PC-3 (cell line): Measurements from ENCODE around the gene CAMTA1. TPM values are rescaled to one million over a fixed set of nuclear protein-coding genes. Genes with fewer than 3 reads are reported as not detected.

Experiments used
- ATAC-seq: fragments of 200-7000 bp; cut with Tn5 transposase; 2 replicates; pipeline ENCODE4 v1.9.1; 2020; ENCODE audit warnings: mild to moderate bottlenecking, moderate library complexity
- BruUV-seq: library from RNA; stranded (reverse); fragments of 400-500 nt; replicated peaks from 2 replicates; lab custom pipeline; 2021; lab: Mats Ljungman, UMichigan
- CTCF ChIA-PET: fragments of 300-600 bp; sonication (Branson Sonifier 250); formaldehyde crosslinking; loops from one replicate; lab custom pipeline; 2022; ENCODE audit warnings: antibody characterized with exemption; lab: Charles Lee
- POLR2A ChIA-PET: fragments of 300-600 bp; sonication (Branson Sonifier 250); formaldehyde crosslinking; loops from one replicate; lab custom pipeline; 2022; ENCODE audit warnings: antibody characterized with exemption; ENCODE audit not compliant: unreplicated experiment; lab: Charles Lee
- DNase-seq: peaks from one replicate; pipeline ENCODE4 v3.0.0-alpha.2; 2015
- H2AFZ ChIP-seq: fragments of 300-600 bp; sonication (generic); 2 replicates; pipeline ENCODE4 v1.6.0; 2016; ENCODE audit warnings: antibody characterized with exemption, low read length
- H3F3A ChIP-seq: fragments of 300-600 bp; sonication (generic); one replicate; pipeline ENCODE4 v1.6.0; 2017; ENCODE audit warnings: antibody characterized with exemption, low read length, control low read depth, mild to moderate bottlenecking; ENCODE audit not compliant: unreplicated experiment
- H3K27ac ChIP-seq: fragments of 300-600 bp; sonication (generic); 2 replicates; pipeline ENCODE4 v1.5.1; 2016; ENCODE audit warnings: mild to moderate bottlenecking, low read length
- H3K27me3 ChIP-seq: fragments of 300-600 bp; sonication (generic); 2 replicates; pipeline ENCODE4 v1.6.1; 2016; ENCODE audit warnings: low read length, mixed read lengths
- H3K36me3 ChIP-seq: fragments of 300-600 bp; sonication (generic); 2 replicates; pipeline ENCODE4 v1.6.1; 2016; ENCODE audit warnings: low read depth, mixed run types, low read length, mixed read lengths
- H3K4me1 ChIP-seq: fragments of 300-600 bp; sonication (generic); 2 replicates; pipeline ENCODE4 v1.5.1; 2016; ENCODE audit warnings: low read length; ENCODE audit not compliant: insufficient read depth
- H3K4me2 ChIP-seq: fragments of 300-600 bp; sonication (generic); 2 replicates; pipeline ENCODE4 v1.6.0; 2016; ENCODE audit warnings: low read length
- H3K4me3 ChIP-seq: fragments of 300-600 bp; sonication (generic); 2 replicates; pipeline ENCODE4 v1.5.1; 2016; ENCODE audit warnings: mild to moderate bottlenecking, low read length, mixed read lengths
- H3K79me2 ChIP-seq: fragments of 300-600 bp; sonication (generic); 2 replicates; pipeline ENCODE4 v1.6.1; 2017; ENCODE audit warnings: low read length, mixed read lengths
- H3K9ac ChIP-seq: fragments of 300-600 bp; sonication (generic); 2 replicates; pipeline ENCODE4 v1.6.0; 2016; ENCODE audit warnings: mild to moderate bottlenecking, low read length
- H3K9me2 ChIP-seq: fragments of 300-600 bp; sonication (generic); replicated peaks from 2 replicates; pipeline ENCODE4 v1.6.1; 2016; ENCODE audit warnings: mixed run types, low read length, mixed read lengths
- H3K9me3 ChIP-seq: fragments of 300-600 bp; sonication (generic); 2 replicates; pipeline ENCODE4 v1.6.1; 2016; ENCODE audit warnings: low read length, mixed read lengths
- H4K20me1 ChIP-seq: fragments of 300-600 bp; sonication (generic); 2 replicates; pipeline ENCODE4 v1.6.1; 2016; ENCODE audit warnings: low read length, mixed read lengths
- CTCF ChIP-seq: fragments of 300-600 bp; sonication (generic); conservative IDR thresholded peaks from 2 replicates; pipeline ENCODE4 v1.5.1; 2017; ENCODE audit warnings: antibody characterized with exemption, low read depth, mild to moderate bottlenecking, low read length
- EZH2 ChIP-seq: fragments of 300-600 bp; sonication (generic); IDR thresholded peaks from one replicate; pipeline ENCODE4 v1.6.1; 2017; ENCODE audit warnings: antibody characterized with exemption, mild to moderate bottlenecking, low read length; ENCODE audit not compliant: unreplicated experiment
- EZH2phosphoT487 ChIP-seq: fragments of 300-600 bp; sonication (generic); IDR thresholded peaks from 2 replicates; pipeline ENCODE4 v1.6.1; 2018; ENCODE audit warnings: mild to moderate bottlenecking, antibody characterized with exemption, low read length, borderline replicate concordance
- intact Hi-C: fragments of 100-400 bp; cut with micrococcal nuclease; formaldehyde crosslinking; loops from 2 replicates; pipeline ENCODE4 v1.9.0; 2023
- total RNA-seq: library from RNA; depleted of rRNA; stranded (reverse); fragments of >200 nt; gene quantifications from 2 replicates; pipeline ENCODE4 v1.2.3, GENCODE V29; 2014

The CAMTA1 gene
- total RNA-seq, 1 experiment from 2014 or later, result 40.8 TPM

GRCh38 chr1:6824665-6825368 lies 39.6 kb downstream of the CAMTA1 start:
- H3K36me3 ChIP-seq, result 0 out of 2 replicates have a peak, but pooled peaks cover 4% of the 10 kb centered on the region
- no peaks in the 10 kb centered on the region for H3K79me2 ChIP-seq
- DNase-seq (no peak), ATAC-seq (no peak)
- no peaks in the 10 kb centered on the region for H3K9me2 ChIP-seq
- no peaks in the 10 kb centered on the region for H3K27me3 ChIP-seq
- intact Hi-C loops, result no loop called here
- H4K20me1 ChIP-seq, result no peaks in the 10 kb centered on the region
- ChIA-PET CTCF (no interaction called here), POLR2A (no interaction called here)
- no peaks in the 10 kb centered on the region for H3K9me3 ChIP-seq
- no peaks in the 10 kb centered on the region for H3K4me1 ChIP-seq
- BruUV-seq, result no TSS peak
- H3K4me2 ChIP-seq, result no peak overlapping the region
- no peak overlapping the region for H3K9ac ChIP-seq
- no peaks in the 10 kb centered on the region for H3F3A ChIP-seq
- no peak overlapping the region for H2AFZ ChIP-seq
- H3K4me3 ChIP-seq, result no peak overlapping the region
- H3K27ac ChIP-seq, result no peak overlapping the region
- TF ChIP-seq EZH2 (no peak), CTCF (no peak), EZH2phosphoT487 (no peak)

GRCh38 chr1:6825828-6826227 lies 40.6 kb downstream of the CAMTA1 start:
- BruUV-seq, result TSS peak; percentile 4

More at GRCh38 chr1:6825828-6826227, 40.6 kb downstream of the CAMTA1 start:
- Histone ChIP-seq H3K27me3 (no peaks in the 10 kb centered on the region), H3K27ac (no peak overlapping the region), H3K9ac (no peak overlapping the region), H2AFZ (no peak overlapping the region), H3K4me3 (no peak overlapping the region), H3K9me2 (no peaks in the 10 kb centered on the region), H4K20me1 (no peaks in the 10 kb centered on the region), H3F3A (no peaks in the 10 kb centered on the region), H3K4me2 (no peak overlapping the region), H3K36me3 (0 out of 2 replicates have a peak, but pooled peaks cover 4% of the 10 kb centered on the region), H3K9me3 (no peaks in the 10 kb centered on the region), H3K4me1 (no peaks in the 10 kb centered on the region), H3K79me2 (no peaks in the 10 kb centered on the region)
- TF ChIP-seq CTCF (no peak), EZH2 (no peak), EZH2phosphoT487 (no peak)
- ChIA-PET POLR2A (no interaction called here), CTCF (no interaction called here)
- DNase-seq, result no peak
- intact Hi-C loops, result no loop called here
- ATAC-seq, result no peak
